HepG2 (cell line): ENCODE data around the gene WBP1. TPM values are rescaled to one million over a fixed set of nuclear protein-coding genes. Genes with fewer than 3 reads are reported as not detected.
A peak's percentile ranks its signal among the peaks of the same experiment; 100 is the strongest.

Experiments used
- DNMT1 ChIP-seq: sonication (generic); formaldehyde crosslinking; IDR thresholded peaks from 2 replicates; pipeline ENCODE4 v1.5.1; 2020; ENCODE audit warnings: mild to moderate bottlenecking, missing genetic modification reagents
- ELF4 ChIP-seq: sonication (generic); formaldehyde crosslinking; IDR thresholded peaks from 2 replicates; pipeline ENCODE4 v1.5.0; 2020; ENCODE audit warnings: missing genetic modification reagents, mild to moderate bottlenecking, moderate library complexity, borderline replicate concordance
- HNRNPH1 ChIP-seq: fragments of 200-400 bp; formaldehyde crosslinking; optimal IDR thresholded peaks from 2 replicates; pipeline ENCODE3; 2017; ENCODE audit warnings: mild to moderate bottlenecking, low read depth, low read length
- MYNN ChIP-seq: sonication (generic); formaldehyde crosslinking; IDR thresholded peaks from 2 replicates; pipeline ENCODE4 v1.4.0; 2020; ENCODE audit warnings: mild to moderate bottlenecking, low read depth, missing genetic modification reagents
- NFKBIZ ChIP-seq: IDR thresholded peaks from 2 replicates; pipeline ENCODE4 v1.6.1; 2018; ENCODE audit warnings: missing genetic modification reagents, missing compliant biosample characterization
- PAWR ChIP-seq: sonication (generic); formaldehyde crosslinking; IDR thresholded peaks from 2 replicates; pipeline ENCODE4 v1.4.0; 2020; ENCODE audit warnings: missing genetic modification reagents, mild to moderate bottlenecking, borderline replicate concordance
- SMARCE1 ChIP-seq: fragments of 450-650 bp; IDR thresholded peaks from 2 replicates; pipeline ENCODE4 v1.6.1; 2017; ENCODE audit warnings: borderline replicate concordance
- ZBTB38 ChIP-seq: sonication (generic); formaldehyde crosslinking; IDR thresholded peaks from 2 replicates; pipeline ENCODE4 v1.5.1; 2020; ENCODE audit warnings: mild to moderate bottlenecking, missing genetic modification reagents
- ZBTB44 ChIP-seq: sonication (generic); formaldehyde crosslinking; IDR thresholded peaks from 2 replicates; pipeline ENCODE4 v1.4.0; 2020; ENCODE audit warnings: missing genetic modification reagents
- ZMYM4 ChIP-seq: sonication (generic); formaldehyde crosslinking; IDR thresholded peaks from 2 replicates; pipeline ENCODE4 v1.8.1; 2023; ENCODE audit warnings: mild to moderate bottlenecking, missing genetic modification reagents
- ZNF20 ChIP-seq: sonication (generic); formaldehyde crosslinking; IDR thresholded peaks from 2 replicates; pipeline ENCODE4 v1.4.0; 2020; ENCODE audit warnings: mild to moderate bottlenecking, moderate library complexity, missing genetic modification reagents
- ZNF704 ChIP-seq: sonication (generic); formaldehyde crosslinking; IDR thresholded peaks from 2 replicates; pipeline ENCODE4 v1.8.1; 2023; ENCODE audit warnings: mild to moderate bottlenecking, inconsistent platforms, moderate library complexity, missing genetic modification reagents, borderline replicate concordance
- ZSCAN12 ChIP-seq: sonication (generic); formaldehyde crosslinking; IDR thresholded peaks from 2 replicates; pipeline ENCODE4 v1.9.0; 2021; ENCODE audit warnings: mild to moderate bottlenecking, missing genetic modification reagents
- ZSCAN31 ChIP-seq: sonication (generic); formaldehyde crosslinking; IDR thresholded peaks from 2 replicates; pipeline ENCODE4 v1.5.0; 2020; ENCODE audit warnings: low read depth, mild to moderate bottlenecking, missing genetic modification reagents
- polyA plus RNA-seq, 8 experiments: library from polyadenylated mRNA; depleted of rRNA in 3 of 8; stranded (reverse) in 7 of 8; unstranded in 1 of 8; fragments of >200 nt; fragmentation: Illumina TruSeq in 4 of 8; extraction: Trizol in 4 of 8; gene quantifications; 2 replicates each; pipeline versions ENCODE4 v1.2.1 to v1.2.3, GENCODE V29; 2011 to 2016; ENCODE audit warnings: low read depth in 4 of 8, missing spikeins in 1 of 8, mixed read lengths in 1 of 8; ENCODE audit not compliant: insufficient read depth in 1 of 8
- total RNA-seq, 5 experiments: library from RNA; depleted of rRNA; stranded (reverse); fragments of >200 nt; fragmentation: Illumina TruSeq; extraction: Trizol; gene quantifications; 2 replicates each; pipeline ENCODE4 v1.2.3, GENCODE V29; 2016; ENCODE audit warnings: low read depth in 1 of 5
- TF ChIP-seq, protein P1 (sequence below): sonication (generic); formaldehyde crosslinking; IDR thresholded peaks from 2 replicates; pipeline ENCODE4 v1.4.0; 2020; ENCODE audit warnings: mild to moderate bottlenecking, missing genetic modification reagents, borderline replicate concordance
- TF ChIP-seq, protein P2 (sequence below): sonication (generic); formaldehyde crosslinking; conservative IDR thresholded peaks from 2 replicates; pipeline ENCODE4 v1.4.0; 2020; ENCODE audit warnings: missing genetic modification reagents

The WBP1 gene
- total and polyA plus RNA-seq, 2 of the 13 experiments (the other 11 are each of a cell fraction or from before 2014, with no cell fraction given), result 38.8 to 85.7 TPM

GRCh38 chr2:74472086-74472944 lies 14.1 kb downstream of the WBP1 start, which contains the start of gene MRPL53 (continued):
- TF ChIP-seq, protein P1, sequence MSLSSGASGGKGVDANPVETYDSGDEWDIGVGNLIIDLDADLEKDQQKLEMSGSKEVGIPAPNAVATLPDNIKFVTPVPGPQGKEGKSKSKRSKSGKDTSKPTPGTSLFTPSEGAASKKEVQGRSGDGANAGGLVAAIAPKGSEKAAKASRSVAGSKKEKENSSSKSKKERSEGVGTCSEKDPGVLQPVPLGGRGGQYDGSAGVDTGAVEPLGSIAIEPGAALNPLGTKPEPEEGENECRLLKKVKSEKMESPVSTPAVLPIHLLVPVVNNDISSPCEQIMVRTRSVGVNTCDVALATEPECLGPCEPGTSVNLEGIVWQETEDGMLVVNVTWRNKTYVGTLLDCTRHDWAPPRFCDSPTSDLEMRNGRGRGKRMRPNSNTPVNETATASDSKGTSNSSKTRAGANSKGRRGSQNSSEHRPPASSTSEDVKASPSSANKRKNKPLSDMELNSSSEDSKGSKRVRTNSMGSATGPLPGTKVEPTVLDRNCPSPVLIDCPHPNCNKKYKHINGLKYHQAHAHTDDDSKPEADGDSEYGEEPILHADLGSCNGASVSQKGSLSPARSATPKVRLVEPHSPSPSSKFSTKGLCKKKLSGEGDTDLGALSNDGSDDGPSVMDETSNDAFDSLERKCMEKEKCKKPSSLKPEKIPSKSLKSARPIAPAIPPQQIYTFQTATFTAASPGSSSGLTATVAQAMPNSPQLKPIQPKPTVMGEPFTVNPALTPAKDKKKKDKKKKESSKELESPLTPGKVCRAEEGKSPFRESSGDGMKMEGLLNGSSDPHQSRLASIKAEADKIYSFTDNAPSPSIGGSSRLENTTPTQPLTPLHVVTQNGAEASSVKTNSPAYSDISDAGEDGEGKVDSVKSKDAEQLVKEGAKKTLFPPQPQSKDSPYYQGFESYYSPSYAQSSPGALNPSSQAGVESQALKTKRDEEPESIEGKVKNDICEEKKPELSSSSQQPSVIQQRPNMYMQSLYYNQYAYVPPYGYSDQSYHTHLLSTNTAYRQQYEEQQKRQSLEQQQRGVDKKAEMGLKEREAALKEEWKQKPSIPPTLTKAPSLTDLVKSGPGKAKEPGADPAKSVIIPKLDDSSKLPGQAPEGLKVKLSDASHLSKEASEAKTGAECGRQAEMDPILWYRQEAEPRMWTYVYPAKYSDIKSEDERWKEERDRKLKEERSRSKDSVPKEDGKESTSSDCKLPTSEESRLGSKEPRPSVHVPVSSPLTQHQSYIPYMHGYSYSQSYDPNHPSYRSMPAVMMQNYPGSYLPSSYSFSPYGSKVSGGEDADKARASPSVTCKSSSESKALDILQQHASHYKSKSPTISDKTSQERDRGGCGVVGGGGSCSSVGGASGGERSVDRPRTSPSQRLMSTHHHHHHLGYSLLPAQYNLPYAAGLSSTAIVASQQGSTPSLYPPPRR (CRISPR knock-in tag), result peak; percentile 83
- TF ChIP-seq ZNF704 (CRISPR knock-in tag), result peak; percentile 88
- peak; percentile 99 for TF ChIP-seq ZSCAN31 (CRISPR knock-in tag)
- no peak for TF ChIP-seq SMARCE1
- peak; percentile 39 for TF ChIP-seq HNRNPH1
- peak; percentile 67 for TF ChIP-seq ZSCAN12 (CRISPR knock-in tag)
- no peak for TF ChIP-seq PAWR (CRISPR knock-in tag)
- peak; percentile 96 for TF ChIP-seq DNMT1 (CRISPR knock-in tag)
- peak; percentile 83; the same call in 1 of the 2 replicates for TF ChIP-seq ZBTB44
- TF ChIP-seq ZBTB38 (CRISPR knock-in tag), result peak; percentile 90
- TF ChIP-seq ZMYM4 (CRISPR knock-in tag), result peak; percentile 92
- TF ChIP-seq ELF4 (CRISPR knock-in tag), result peak; percentile 93; the same call in 1 of the 2 replicates
- TF ChIP-seq ZNF20 (CRISPR knock-in tag), result peak; percentile 27; the same call in 1 of the 2 replicates
- TF ChIP-seq, protein P2, sequence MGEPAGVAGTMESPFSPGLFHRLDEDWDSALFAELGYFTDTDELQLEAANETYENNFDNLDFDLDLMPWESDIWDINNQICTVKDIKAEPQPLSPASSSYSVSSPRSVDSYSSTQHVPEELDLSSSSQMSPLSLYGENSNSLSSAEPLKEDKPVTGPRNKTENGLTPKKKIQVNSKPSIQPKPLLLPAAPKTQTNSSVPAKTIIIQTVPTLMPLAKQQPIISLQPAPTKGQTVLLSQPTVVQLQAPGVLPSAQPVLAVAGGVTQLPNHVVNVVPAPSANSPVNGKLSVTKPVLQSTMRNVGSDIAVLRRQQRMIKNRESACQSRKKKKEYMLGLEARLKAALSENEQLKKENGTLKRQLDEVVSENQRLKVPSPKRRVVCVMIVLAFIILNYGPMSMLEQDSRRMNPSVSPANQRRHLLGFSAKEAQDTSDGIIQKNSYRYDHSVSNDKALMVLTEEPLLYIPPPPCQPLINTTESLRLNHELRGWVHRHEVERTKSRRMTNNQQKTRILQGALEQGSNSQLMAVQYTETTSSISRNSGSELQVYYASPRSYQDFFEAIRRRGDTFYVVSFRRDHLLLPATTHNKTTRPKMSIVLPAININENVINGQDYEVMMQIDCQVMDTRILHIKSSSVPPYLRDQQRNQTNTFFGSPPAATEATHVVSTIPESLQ (CRISPR knock-in tag), result peak; percentile 87; the same call in 1 of the 2 replicates
- peak; percentile 78; the same call in 1 of the 2 replicates for TF ChIP-seq NFKBIZ (CRISPR knock-in tag)
- peak; percentile 58; the same call in 1 of the 2 replicates for TF ChIP-seq MYNN (CRISPR knock-in tag)
